Measurements from ENCODE around the gene PHTF2. TPM values are rescaled to one million over a fixed set of nuclear protein-coding genes. Genes with fewer than 3 reads are reported as not detected.
A peak's percentile ranks its signal among the peaks of the same experiment; 100 is the strongest.
"Not testable (repeated sequence)": the region's sequence is repeated elsewhere in the genome, so short reads cannot be mapped to it uniquely, and the experiment has no call there.

Gene PHTF2
- total RNA-seq, 1 experiment from 2014 or later = 53.6 TPM

DNA sequence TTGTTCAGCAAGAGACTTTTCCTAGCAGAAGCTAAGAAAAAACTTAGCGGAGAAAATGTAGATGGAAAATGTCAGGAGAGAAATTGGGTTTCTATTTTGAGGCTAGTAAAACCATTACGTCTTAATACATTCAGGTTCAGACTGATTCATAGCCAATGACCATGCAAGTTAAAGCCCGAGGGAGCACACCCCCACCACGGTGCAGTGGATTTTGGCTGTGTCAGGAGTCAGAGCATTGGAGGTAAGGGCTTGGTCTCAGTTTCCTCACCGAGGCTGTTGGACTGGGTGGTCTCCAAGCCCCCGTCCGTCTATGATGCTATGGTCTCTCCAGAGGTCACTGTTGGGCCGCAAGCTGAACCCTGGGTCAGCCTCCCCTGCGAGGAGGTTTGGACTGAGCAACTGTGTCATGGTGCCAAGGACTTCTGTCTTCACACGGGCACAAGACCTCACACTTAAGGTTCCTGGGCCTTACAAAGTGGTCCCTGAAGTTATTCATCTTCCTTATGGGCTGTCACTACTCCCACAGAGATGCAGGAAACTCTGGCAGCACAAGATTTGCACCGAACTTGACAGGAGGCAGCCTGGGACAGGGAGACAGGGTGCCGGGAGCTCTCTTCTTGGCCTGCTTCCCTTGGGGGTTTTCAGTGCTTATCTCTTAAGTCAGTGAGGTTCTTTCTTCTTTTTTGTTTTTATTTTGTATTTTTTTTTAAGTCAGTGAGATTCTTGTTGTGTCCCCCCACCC lies 186.8 kb downstream of the PHTF2 start:
- DNase-seq (ENCODE audit: low spot score) = no peak

GRCh38 chr7:77985974-77986339 lies 187.4 kb downstream of the PHTF2 start:
- DNase-seq (ENCODE audit: low spot score) = no peak

- peak; percentile 44 for DNase-seq (ENCODE audit: low spot score)
Measured at GRCh38 chr7:77989981-77990566, 191.5 kb downstream of the PHTF2 start.

DNA sequence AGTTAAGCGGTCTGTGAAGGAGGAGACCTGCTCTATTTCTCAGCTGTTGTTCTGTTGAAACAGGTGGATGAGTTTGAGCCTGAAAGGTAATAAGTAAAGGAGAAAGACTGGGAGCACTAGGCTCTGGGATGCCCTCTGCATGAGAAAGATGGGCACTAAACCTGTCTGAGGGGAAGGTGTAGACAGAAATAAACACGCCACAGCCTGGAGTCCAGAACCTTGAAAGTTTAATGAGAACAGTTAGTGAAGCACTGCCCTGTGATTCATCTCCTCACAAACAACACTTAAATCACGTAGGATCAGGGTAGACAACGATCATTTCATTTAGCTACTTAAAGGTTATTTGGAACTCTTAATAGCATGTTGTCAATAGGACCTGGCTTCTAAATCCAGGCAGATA lies 193.1 kb downstream of the PHTF2 start:
- DNase-seq (ENCODE audit: low spot score) = no peak

- no peak for DNase-seq (ENCODE audit: low spot score)
Measured at GRCh38 chr7:77993838-77994237, 195.3 kb downstream of the PHTF2 start.

DNA sequence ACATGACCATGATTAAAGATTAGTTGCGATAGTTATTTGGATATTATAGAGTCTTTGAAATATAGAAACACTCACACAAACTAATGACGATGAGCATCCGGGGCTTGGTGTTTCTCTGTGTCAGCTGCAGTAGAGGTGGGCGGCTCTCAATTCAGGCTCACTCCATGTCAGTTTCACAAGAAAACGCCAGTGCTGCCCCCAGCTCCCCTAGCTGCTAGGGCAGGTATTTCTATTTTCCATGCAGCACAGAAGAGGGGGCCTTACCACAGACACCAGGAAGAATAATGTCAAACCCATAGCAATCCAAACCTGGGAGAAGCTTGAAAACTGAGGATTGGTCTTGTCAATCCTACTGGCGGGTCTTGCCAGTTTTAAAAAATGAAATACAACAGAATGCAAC lies 197.1 kb downstream of the PHTF2 start:
- no peak for DNase-seq (ENCODE audit: low spot score)

- not testable (repeated sequence) for DNase-seq (ENCODE audit: low spot score)
Measured at GRCh38 chr7:77999168-77999567, 200.6 kb downstream of the PHTF2 start.

GRCh38 chr7:78002021-78002420 lies 203.4 kb downstream of the PHTF2 start:
- DNase-seq (ENCODE audit: low spot score) = no peak

- DNase-seq (ENCODE audit: low spot score) = no peak
Measured at GRCh38 chr7:78002715-78003114, 204.1 kb downstream of the PHTF2 start.

DNA sequence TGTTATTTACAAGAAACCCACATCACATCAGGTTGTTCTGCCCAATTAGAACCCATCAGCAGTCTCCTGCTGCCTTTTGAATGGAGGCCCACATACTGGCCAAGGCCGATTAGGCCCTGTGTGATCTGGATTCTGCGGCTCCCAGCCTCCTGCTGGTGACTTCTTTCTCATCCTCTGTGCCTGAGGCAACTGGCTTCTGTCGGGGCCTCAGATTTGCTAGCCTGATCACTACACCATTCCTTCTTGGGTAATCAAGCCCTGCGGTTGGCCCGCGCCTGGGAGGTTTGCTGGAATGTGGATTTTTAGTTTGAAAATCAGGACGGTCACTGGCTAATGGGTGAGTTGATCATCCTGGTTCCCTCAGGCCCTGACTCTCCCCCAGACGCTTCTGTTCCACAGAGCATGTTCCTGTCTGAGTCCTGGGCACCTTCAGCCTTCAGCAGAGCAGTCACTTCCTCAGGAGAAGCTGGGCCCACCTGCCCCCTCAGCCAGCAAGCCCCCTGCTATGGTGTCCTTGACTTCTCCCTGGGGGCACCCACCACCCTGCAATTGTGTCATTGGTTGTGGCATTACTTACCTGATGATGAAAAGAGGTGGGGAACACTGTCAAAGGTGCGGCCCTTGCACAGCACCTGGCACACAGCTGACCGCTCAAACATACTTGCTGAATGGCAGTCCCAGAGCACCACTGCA lies 207.6 kb downstream of the PHTF2 start:
- DNase-seq (ENCODE audit: low spot score) = no peak

Other genes starting within 250 kb of the PHTF2 start
- gene RSBN1L, start 102.3 kb upstream of the PHTF2 start, total RNA-seq (2014; rRNA removed; shearing (Covaris generic)) = 9.9 and 25.6 TPM in 2 replicates
- gene TMEM60, start 339 bp upstream of the PHTF2 start, total RNA-seq (2014; rRNA removed; shearing (Covaris generic)) = 58.0 and 58.2 TPM in 2 replicates